Esophagus squamous epithelium (tissue), 5 donors: ENCODE data around the gene DPY19L3. TPM values are rescaled to one million over a fixed set of nuclear protein-coding genes. Genes with fewer than 3 reads are reported as not detected.

ENCODE experiments used
- DNase-seq: peaks from one replicate; lab custom pipeline; 2025; lab: John Stamatoyannopoulos, UW
- H3K27ac ChIP-seq, 4 donors: fragments of 200-600 bp; sonication (generic); one replicate each; pipeline ENCODE4 v1.5.1; 2016 to 2019; ENCODE audit warnings: mild to moderate bottlenecking in 1 of 4
- H3K27me3 ChIP-seq, 4 donors: fragments of 200-600 bp; sonication (generic); 1 replicate in 3 of 4; 2 replicates in 1 of 4; pipeline versions ENCODE4 v1.5.1 to v1.6.0; 2017 to 2021; ENCODE audit warnings: antibody characterized with exemption in 1 of 4
- H3K36me3 ChIP-seq, 3 donors: fragments of 200-600 bp; sonication (generic); one replicate each; pipeline ENCODE4 v1.5.1; 2016 to 2019
- H3K4me1 ChIP-seq, 3 donors: fragments of 200-600 bp; sonication (generic); one replicate each; pipeline ENCODE4 v1.5.1; 2017 to 2019
- H3K4me3 ChIP-seq, 4 donors: fragments of 200-600 bp; sonication (generic); 1 replicate in 3 of 4; 2 replicates in 1 of 4; pipeline ENCODE4 v1.5.1; 2016 to 2019; ENCODE audit warnings: mild to moderate bottlenecking in 2 of 4, moderate library complexity in 1 of 4
- H3K9me3 ChIP-seq, 3 donors: fragments of 200-600 bp; sonication (generic); one replicate each; pipeline ENCODE4 v1.5.1; 2016 to 2019
- CTCF ChIP-seq, 6 experiments: fragments of 450-650 bp in 4 of 6; fragments of 200-600 bp in 2 of 6; sonication (generic) in 2 of 6; IDR thresholded peaks; one replicate each; pipeline ENCODE4 v1.5.1; 2016 to 2019; ENCODE audit warnings: antibody characterized with exemption in 6 of 6, mild to moderate bottlenecking in 4 of 6, moderate library complexity in 4 of 6
- POLR2A ChIP-seq, 4 donors: fragments of 450-650 bp; IDR thresholded peaks; one replicate each; pipeline ENCODE4 v1.6.1; 2017; ENCODE audit warnings: antibody characterized with exemption in 4 of 4, mild to moderate bottlenecking in 4 of 4, moderate library complexity in 3 of 4
- WGBS, 2 donors: methylation state at CpG; one replicate each; pipeline ENCODE4 v1.1.5; 2018; 5-methylcytosine and 5-hydroxymethylcytosine counted together
- intact Hi-C: fragments of 100-400 bp; cut with DNase I; formaldehyde crosslinking; loops from one replicate; pipeline ENCODE4 v1.15.0; 2022
- total RNA-seq, 4 donors: library from RNA; depleted of rRNA; stranded (reverse); fragments of >200 nt; gene quantifications; one replicate each; pipeline ENCODE4 v1.1.0, GENCODE V29; 2016
- donor health status: DM: yes; HTN: yes; CAD: no.

DPY19L3 gene
- total RNA-seq, 4 donors from 2014 or later = 5.6 to 22.6 (median 16.6) TPM

GRCh38 chr19:32407004-32407992 lies 1.7 kb downstream of the DPY19L3 start:
- Histone ChIP-seq H3K9me3 (no peaks in the 10 kb centered on the region), H3K4me3 (no peak overlapping the region), H3K4me1 (peaks cover 10 to 30% (median 10%) of the 10 kb centered on the region in 3 donors), H3K27ac (peak overlapping the region; percentile 41 to 99 (median 99)), H3K36me3 (peaks cover 0 to 37% (median 0%) of the 10 kb centered on the region in 3 donors), H3K27me3 (no peaks in the 10 kb centered on the region)
- TF ChIP-seq POLR2A (IDR thresholded peaks at IDR 0.05) (no peak), CTCF (IDR thresholded peaks at IDR 0.05) (no peak)
- DNase-seq = no peak
- intact Hi-C loops = no loop called here
- 74 to 84% methylated on average over 16 to 19 of the region's 19 CpGs for WGBS, 2 donors

GRCh38 chr19:32415246-32415645 lies 9.7 kb downstream of the DPY19L3 start:
- intact Hi-C loops = no loop called here
- H3K9me3 ChIP-seq = no peaks in the 10 kb centered on the region
- no peak for DNase-seq
- peaks cover 0 to 65% (median 0%) of the 10 kb centered on the region in 3 donors for H3K36me3 ChIP-seq
- no peak overlapping the region for H3K4me3 ChIP-seq
- TF ChIP-seq POLR2A (IDR thresholded peaks at IDR 0.05) (no peak), CTCF (IDR thresholded peaks at IDR 0.05) (no peak)
- 74 to 85% methylated on average over 5 of the region's 5 CpGs for whole genome bisulfite sequencing, 2 donors
- H3K27me3 ChIP-seq = no peaks in the 10 kb centered on the region
- H3K4me1 ChIP-seq = no peaks in the 10 kb centered on the region
- H3K27ac ChIP-seq = no peak overlapping the region

DNA sequence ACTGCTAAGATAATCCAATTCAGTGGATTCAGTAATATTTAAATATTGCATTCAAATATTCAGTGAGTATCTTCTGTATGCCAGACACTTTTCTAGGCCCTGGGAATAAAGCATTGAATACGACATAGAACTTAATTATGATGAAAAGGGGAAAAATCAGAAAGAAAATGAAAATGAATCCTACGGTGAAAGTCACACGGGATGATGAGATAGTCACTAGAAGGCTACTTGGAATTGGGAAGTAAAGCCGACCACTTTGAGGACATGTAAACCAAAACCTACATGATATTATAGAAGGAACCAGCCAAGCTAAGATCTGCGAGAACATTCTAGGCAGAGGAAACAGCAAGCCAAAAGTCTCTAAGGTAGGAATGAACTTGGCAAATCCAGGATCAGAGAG lies 10.1 kb downstream of the DPY19L3 start:
- H3K9me3 ChIP-seq = no peaks in the 10 kb centered on the region
- no peaks in the 10 kb centered on the region for H3K4me1 ChIP-seq
- intact Hi-C loops = no loop called here
- no peak overlapping the region for H3K27ac ChIP-seq
- H3K36me3 ChIP-seq = peaks cover 0 to 61% (median 0%) of the 10 kb centered on the region in 3 donors
- H3K27me3 ChIP-seq = no peaks in the 10 kb centered on the region
- TF ChIP-seq POLR2A (IDR thresholded peaks at IDR 0.05) = no peak
- TF ChIP-seq CTCF (IDR thresholded peaks at IDR 0.05) = no peak
- 87 to 96% methylated on average over 5 of the region's 5 CpGs for WGBS, 2 donors
- DNase-seq = no peak
- no peak overlapping the region for H3K4me3 ChIP-seq

- 95 to 96% methylated on average over 8 of the region's 8 CpGs for WGBS, 2 donors
- intact Hi-C loops = no loop called here
- no peak for DNase-seq
- H3K4me3 ChIP-seq = no peak overlapping the region
- H3K9me3 ChIP-seq = no peaks in the 10 kb centered on the region
- no peak overlapping the region for H3K27ac ChIP-seq
- peaks cover 0 to 54% (median 0%) of the 10 kb centered on the region in 3 donors for H3K36me3 ChIP-seq
- no peaks in the 10 kb centered on the region for H3K27me3 ChIP-seq
- no peak for TF ChIP-seq CTCF (IDR thresholded peaks at IDR 0.05)
- TF ChIP-seq POLR2A (IDR thresholded peaks at IDR 0.05) = no peak
- no peaks in the 10 kb centered on the region for H3K4me1 ChIP-seq
Observed at GRCh38 chr19:32416749-32417456, 11.3 kb downstream of the DPY19L3 start.
